H9 (cell line): ENCODE data around the gene SH3RF3. TPM values are rescaled to one million over a fixed set of nuclear protein-coding genes. Genes with fewer than 3 reads are reported as not detected.

Experiments used
- DNase-seq: peaks from one replicate; pipeline ENCODE4 v3.0.0-alpha.2; 2017
- H2AFZ ChIP-seq: one replicate; pipeline ENCODE4 v1.6.1; 2013; ENCODE audit warnings: mild to moderate bottlenecking, low read length, control low read depth, moderate library complexity
- H2AK5ac ChIP-seq: 2 replicates; pipeline ENCODE4 v1.6.1; 2013; ENCODE audit warnings: low read length, control low read depth, mixed read lengths; ENCODE audit not compliant: insufficient read length
- H2BK120ac ChIP-seq: one replicate; pipeline ENCODE4 v1.6.1; 2013; ENCODE audit warnings: low read depth, mild to moderate bottlenecking, low read length, control low read depth, inconsistent platforms; ENCODE audit not compliant: poor library complexity, severe bottlenecking
- H2BK12ac ChIP-seq: 2 replicates; pipeline ENCODE4 v1.6.1; 2013; ENCODE audit warnings: low read length, control low read depth, mixed read lengths, low read depth; ENCODE audit not compliant: insufficient read length
- H2BK15ac ChIP-seq: 2 replicates; pipeline ENCODE4 v1.6.1; 2013; ENCODE audit warnings: low read depth, low read length, control low read depth
- H2BK20ac ChIP-seq: one replicate; pipeline ENCODE4 v1.6.1; 2013; ENCODE audit warnings: low read depth, mild to moderate bottlenecking, low read length, control low read depth, inconsistent platforms; ENCODE audit not compliant: poor library complexity, severe bottlenecking
- H2BK5ac ChIP-seq: 2 replicates; pipeline ENCODE4 v1.6.1; 2013; ENCODE audit warnings: low read length, control low read depth, mixed read lengths; ENCODE audit not compliant: insufficient read length
- H3K14ac ChIP-seq: 2 replicates; pipeline ENCODE4 v1.6.1; 2013; ENCODE audit warnings: low read length, control low read depth; ENCODE audit not compliant: insufficient read depth
- H3K18ac ChIP-seq: 2 replicates; pipeline ENCODE4 v1.6.1; 2013; ENCODE audit warnings: low read depth, mild to moderate bottlenecking, mixed read lengths, low read length, control low read depth; ENCODE audit not compliant: insufficient read length
- H3K23ac ChIP-seq: 2 replicates; pipeline ENCODE4 v1.6.1; 2013; ENCODE audit warnings: low read length, control low read depth, mixed read lengths, low read depth; ENCODE audit not compliant: insufficient read length
- H3K23me2 ChIP-seq: 2 replicates; pipeline ENCODE4 v1.6.1; 2013; ENCODE audit warnings: low read depth, mild to moderate bottlenecking, mixed read lengths, low read length, control low read depth; ENCODE audit not compliant: insufficient read length, poor library complexity, severe bottlenecking
- H3K27ac ChIP-seq: 2 replicates; pipeline ENCODE4 v1.5.1; 2013; ENCODE audit warnings: low read length, control low read depth, mixed read lengths, low read depth; ENCODE audit not compliant: insufficient read length
- H3K27me3 ChIP-seq: 2 replicates; pipeline ENCODE4 v1.6.1; 2013; ENCODE audit warnings: low read length, control low read depth, inconsistent platforms; ENCODE audit not compliant: insufficient read depth
- H3K4ac ChIP-seq: 2 replicates; pipeline ENCODE4 v1.6.1; 2013; ENCODE audit warnings: low read depth, mild to moderate bottlenecking, control low read depth, inconsistent platforms, low read length, moderate library complexity
- H3K4me1 ChIP-seq: 2 replicates; pipeline ENCODE4 v1.6.1; 2013; ENCODE audit warnings: low read length, control low read depth, inconsistent platforms; ENCODE audit not compliant: insufficient read depth
- H3K4me2 ChIP-seq: 2 replicates; pipeline ENCODE4 v1.6.1; 2013; ENCODE audit warnings: low read length, control low read depth, mixed read lengths; ENCODE audit not compliant: insufficient read length, insufficient read depth
- H3K56ac ChIP-seq: 2 replicates; pipeline ENCODE4 v1.6.1; 2013; ENCODE audit warnings: low read depth, mild to moderate bottlenecking, mixed read lengths, low read length, control low read depth; ENCODE audit not compliant: insufficient read length
- H3K79me1 ChIP-seq: 2 replicates; pipeline ENCODE4 v1.6.1; 2013; ENCODE audit warnings: low read depth, mild to moderate bottlenecking, moderate library complexity, low read length, control low read depth, inconsistent platforms; ENCODE audit not compliant: insufficient read depth, poor library complexity, severe bottlenecking
- H3K79me2 ChIP-seq: 2 replicates; pipeline ENCODE4 v1.6.1; 2013; ENCODE audit warnings: low read length, control low read depth, inconsistent platforms; ENCODE audit not compliant: insufficient read depth
- H3K9ac ChIP-seq: 2 replicates; pipeline ENCODE4 v1.6.1; 2013; ENCODE audit warnings: low read length, control low read depth, mixed read lengths; ENCODE audit not compliant: insufficient read length; ENCODE audit errors: extremely low read depth
- H3K9me3 ChIP-seq: one replicate; pipeline ENCODE4 v1.6.1; 2013; ENCODE audit warnings: low read depth, low read length, inconsistent platforms; ENCODE audit not compliant: control insufficient read depth
- H3T11ph ChIP-seq: one replicate; pipeline ENCODE4 v1.6.1; 2013; ENCODE audit warnings: mild to moderate bottlenecking, low read length, control low read depth, inconsistent platforms
- H4K20me1 ChIP-seq: one replicate; pipeline ENCODE4 v1.6.1; 2013; ENCODE audit not compliant: control insufficient read depth, insufficient read length, insufficient read depth
- H4K5ac ChIP-seq: 2 replicates; pipeline ENCODE4 v1.6.1; 2013; ENCODE audit warnings: low read depth, mild to moderate bottlenecking, mixed read lengths, low read length, control low read depth; ENCODE audit not compliant: insufficient read length
- H4K8ac ChIP-seq: replicated peaks from 2 replicates; pipeline ENCODE4 v1.6.1; 2013; ENCODE audit warnings: low read length, control low read depth, mixed read lengths, low read depth; ENCODE audit not compliant: insufficient read length
- H4K91ac ChIP-seq: 2 replicates; pipeline ENCODE4 v1.6.1; 2013; ENCODE audit warnings: low read depth, mild to moderate bottlenecking, moderate library complexity, mixed read lengths, low read length, control low read depth; ENCODE audit not compliant: insufficient read length
- H3K27ac Mint-ChIP-seq, 3 experiments: 2 replicates in 2 of 3; 3 replicates in 1 of 3; pipeline ENCODE4 v1.8.0; 2020 to 2021; ENCODE audit warnings: mixed read lengths in 3 of 3, mild to moderate bottlenecking in 1 of 3, moderate library complexity in 1 of 3
- H3K27me3 Mint-ChIP-seq: 2 replicates; pipeline ENCODE4 v1.8.0; 2021; ENCODE audit warnings: low read depth, mild to moderate bottlenecking, moderate library complexity, mixed read lengths
- H3K36me3 Mint-ChIP-seq, 3 experiments: 2 replicates in 2 of 3; 3 replicates in 1 of 3; pipeline ENCODE4 v1.8.0; 2020 to 2021; ENCODE audit warnings: low read depth in 3 of 3, mixed read lengths in 3 of 3; ENCODE audit not compliant: insufficient read depth in 1 of 3
- H3K4me1 Mint-ChIP-seq, 2 experiments: 2 replicates each; pipeline ENCODE4 v1.8.0; 2020; ENCODE audit warnings: mixed read lengths in 2 of 2
- H3K4me3 Mint-ChIP-seq, 2 experiments: 2 replicates in 1 of 2; 3 replicates in 1 of 2; pipeline ENCODE4 v1.8.0; 2020 to 2021; ENCODE audit warnings: mild to moderate bottlenecking in 2 of 2, mixed read lengths in 2 of 2, moderate library complexity in 1 of 2
- H3K9me3 Mint-ChIP-seq, 2 experiments: 2 replicates in 1 of 2; 3 replicates in 1 of 2; pipeline ENCODE4 v1.8.0; 2020; ENCODE audit warnings: mild to moderate bottlenecking in 2 of 2, mixed read lengths in 2 of 2, moderate library complexity in 1 of 2
- WGBS: extraction: QIAGEN DNeasy Blood & Tissue Kit; methylation state at CpG from one replicate; pipeline ENCODE4 v1.1.7; 2013; ENCODE audit warnings: missing lambda C conversion rate, low lambda C conversion rate, mixed read lengths; ENCODE audit not compliant: insufficient read length; ENCODE audit errors: extremely low coverage; 5-methylcytosine and 5-hydroxymethylcytosine counted together
- total RNA-seq: library from RNA; stranded (reverse); gene quantifications from 2 replicates; pipeline ENCODE4 v1.2.1, GENCODE V29; 2021
- TF ChIP-seq, protein P1 (sequence below): fragments of 200-600 bp; sonication (generic); conservative IDR thresholded peaks from 3 replicates; pipeline ENCODE4 v1.8.0; 2021; ENCODE audit warnings: antibody characterized with exemption, mild to moderate bottlenecking

The SH3RF3 gene
- total RNA-seq, 1 experiment from 2014 or later, result 0.46 TPM

DNA sequence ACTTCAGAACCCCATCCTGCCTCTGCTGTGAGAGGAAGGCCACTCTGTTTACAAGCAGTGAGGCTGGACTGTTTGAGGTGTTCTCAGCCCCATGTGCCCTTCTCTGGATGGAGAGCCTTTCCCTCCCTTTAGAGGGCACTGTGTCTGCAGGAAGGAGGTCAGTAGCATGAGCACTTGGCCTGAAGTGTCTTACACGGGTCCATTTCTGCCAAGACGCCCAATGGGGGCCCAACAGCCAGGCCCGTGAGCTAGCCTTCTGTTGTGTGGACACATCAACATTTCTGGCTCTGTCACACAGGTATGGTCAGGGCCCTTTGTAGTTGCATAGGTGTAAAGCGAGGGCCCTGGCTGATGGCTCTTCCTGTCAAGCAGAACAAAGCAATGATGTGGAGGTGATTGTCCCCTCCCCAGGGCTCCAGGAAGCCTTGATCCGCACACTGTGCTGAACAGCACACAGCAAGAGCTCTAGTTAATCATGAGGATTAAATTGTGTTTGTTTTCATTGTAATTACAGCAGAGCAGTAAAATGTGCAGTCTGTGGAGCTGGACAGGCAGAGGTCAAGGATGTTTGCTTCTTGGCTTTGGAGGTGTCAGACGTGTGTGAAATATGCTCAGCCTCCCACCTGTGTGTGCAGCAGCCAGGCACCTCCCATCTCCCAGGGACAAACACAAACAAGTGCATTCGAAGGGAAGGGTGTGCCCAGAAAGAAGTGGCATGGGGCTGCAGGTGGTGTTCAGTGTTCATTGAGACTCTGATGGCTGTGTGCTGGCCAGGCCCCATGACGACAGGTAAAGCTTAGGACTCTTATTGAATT is 132.1 kb downstream of the SH3RF3 start:
- DNase-seq, result peak; percentile 58

More for the DNA sequence above, 132.1 kb downstream of the SH3RF3 start:
- Histone ChIP-seq H4K91ac (no peak overlapping the region), H2BK15ac (no peak overlapping the region), H2AK5ac (no peak overlapping the region), H3K4me1 (no peaks in the 10 kb centered on the region; the same call in 1 of the 2 replicates), H3K56ac (no peak overlapping the region), H3K18ac (no peak overlapping the region), H3K4me2 (no peak overlapping the region), H3K79me1 (no peaks in the 10 kb centered on the region), H3K79me2 (no peaks in the 10 kb centered on the region), H3K9ac (no peak overlapping the region), H4K8ac (no peak overlapping the region), H2BK20ac (no peak overlapping the region), H4K20me1 (no peaks in the 10 kb centered on the region), H4K5ac (no peak overlapping the region), H3K4ac (no peak overlapping the region), H3K27me3 (no peaks in the 10 kb centered on the region), H3K14ac (no peak overlapping the region), H2BK120ac (no peak overlapping the region), H2AFZ (no peak overlapping the region), H3K23me2 (no peaks in the 10 kb centered on the region), H2BK12ac (no peak overlapping the region), H3K23ac (no peak overlapping the region), H3K27ac (no peak overlapping the region), H3T11ph (no peak overlapping the region), H3K9me3 (no peaks in the 10 kb centered on the region), H2BK5ac (no peak overlapping the region)
- peaks cover 7 to 8% of the 10 kb centered on the region in 2 experiments for H3K4me1 Mint-ChIP-seq
- H3K36me3 Mint-ChIP-seq, result no peaks in the 10 kb centered on the region
- no peak overlapping the region for H3K4me3 Mint-ChIP-seq
- no peaks in the 10 kb centered on the region; a peak in 1 of 5 replicates for H3K9me3 Mint-ChIP-seq
- WGBS, result no CpG with 5 or more reads among the region's 8 CpGs
- TF ChIP-seq, protein P1, sequence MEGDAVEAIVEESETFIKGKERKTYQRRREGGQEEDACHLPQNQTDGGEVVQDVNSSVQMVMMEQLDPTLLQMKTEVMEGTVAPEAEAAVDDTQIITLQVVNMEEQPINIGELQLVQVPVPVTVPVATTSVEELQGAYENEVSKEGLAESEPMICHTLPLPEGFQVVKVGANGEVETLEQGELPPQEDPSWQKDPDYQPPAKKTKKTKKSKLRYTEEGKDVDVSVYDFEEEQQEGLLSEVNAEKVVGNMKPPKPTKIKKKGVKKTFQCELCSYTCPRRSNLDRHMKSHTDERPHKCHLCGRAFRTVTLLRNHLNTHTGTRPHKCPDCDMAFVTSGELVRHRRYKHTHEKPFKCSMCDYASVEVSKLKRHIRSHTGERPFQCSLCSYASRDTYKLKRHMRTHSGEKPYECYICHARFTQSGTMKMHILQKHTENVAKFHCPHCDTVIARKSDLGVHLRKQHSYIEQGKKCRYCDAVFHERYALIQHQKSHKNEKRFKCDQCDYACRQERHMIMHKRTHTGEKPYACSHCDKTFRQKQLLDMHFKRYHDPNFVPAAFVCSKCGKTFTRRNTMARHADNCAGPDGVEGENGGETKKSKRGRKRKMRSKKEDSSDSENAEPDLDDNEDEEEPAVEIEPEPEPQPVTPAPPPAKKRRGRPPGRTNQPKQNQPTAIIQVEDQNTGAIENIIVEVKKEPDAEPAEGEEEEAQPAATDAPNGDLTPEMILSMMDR, result peak; percentile 61
- peak overlapping the region in 1 of 3 experiments; percentile 11; a peak in 1 of 7 replicates for H3K27ac Mint-ChIP-seq
- peaks cover 1% of the 10 kb centered on the region; the same call in 1 of the 2 replicates for H3K27me3 Mint-ChIP-seq
